NCI-H2081 (cell line): ENCODE data around the gene DDX24.
A peak's percentile ranks its signal among the peaks of the same experiment; 100 is the strongest.

ENCODE experiments used
- DNase-seq, 2 experiments: peaks; one replicate each; lab custom pipeline; 2025; lab: John Stamatoyannopoulos, UW

The DDX24 gene

GRCh38 chr14:94113908-94114588, 33.0 kb upstream of the DDX24 start:
- no peak for DNase-seq

GRCh38 chr14:94113490-94113889, 32.5 kb upstream of the DDX24 start:
- no peak for DNase-seq

DNA sequence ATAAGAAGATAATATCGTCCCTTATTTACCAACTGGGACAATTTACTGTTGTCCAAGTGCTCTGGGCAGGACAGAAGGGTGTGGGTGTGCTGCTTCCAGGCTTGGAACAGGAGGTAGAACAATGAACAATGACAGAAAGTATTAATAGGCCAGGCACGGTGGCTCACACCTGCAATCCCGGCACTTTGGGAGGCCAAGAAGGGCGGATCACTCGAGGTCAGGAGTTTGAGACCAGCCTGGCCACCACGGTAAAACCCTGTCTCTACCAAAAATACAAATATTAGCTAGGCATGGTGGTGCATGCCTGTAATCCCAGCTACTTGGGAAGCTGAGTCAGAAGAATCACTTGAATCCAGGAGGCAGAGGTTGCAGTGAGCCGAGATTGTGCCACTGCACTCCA, 32.1 kb upstream of the DDX24 start:
- DNase-seq = no peak

DNA sequence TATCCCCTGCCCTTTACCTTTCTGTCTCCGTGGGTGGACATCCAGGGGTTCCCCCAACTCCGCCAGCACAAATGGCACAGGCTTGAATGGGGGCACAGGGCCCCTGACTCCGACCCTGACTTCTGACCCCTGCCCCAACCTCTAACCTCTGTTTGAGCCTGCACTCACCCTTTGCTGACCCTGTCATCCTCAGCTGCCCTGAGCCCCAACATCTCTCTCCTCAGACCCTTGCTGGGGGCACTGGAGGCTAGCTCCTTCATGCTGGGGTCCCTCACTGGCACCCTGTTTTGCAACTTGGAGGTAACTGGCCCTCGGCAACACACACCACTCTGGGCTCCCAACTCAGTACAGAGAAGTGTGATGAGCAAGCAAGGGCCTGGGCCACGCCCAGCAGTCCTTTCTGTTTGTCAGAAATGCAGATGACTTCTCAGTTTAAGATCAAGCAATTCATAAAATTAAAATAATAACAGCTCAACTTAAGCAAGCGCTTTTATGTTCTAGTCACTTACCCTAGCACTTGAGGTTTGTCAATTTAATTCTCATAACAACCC, 31.6 kb upstream of the DDX24 start:
- no peak for DNase-seq

DNA sequence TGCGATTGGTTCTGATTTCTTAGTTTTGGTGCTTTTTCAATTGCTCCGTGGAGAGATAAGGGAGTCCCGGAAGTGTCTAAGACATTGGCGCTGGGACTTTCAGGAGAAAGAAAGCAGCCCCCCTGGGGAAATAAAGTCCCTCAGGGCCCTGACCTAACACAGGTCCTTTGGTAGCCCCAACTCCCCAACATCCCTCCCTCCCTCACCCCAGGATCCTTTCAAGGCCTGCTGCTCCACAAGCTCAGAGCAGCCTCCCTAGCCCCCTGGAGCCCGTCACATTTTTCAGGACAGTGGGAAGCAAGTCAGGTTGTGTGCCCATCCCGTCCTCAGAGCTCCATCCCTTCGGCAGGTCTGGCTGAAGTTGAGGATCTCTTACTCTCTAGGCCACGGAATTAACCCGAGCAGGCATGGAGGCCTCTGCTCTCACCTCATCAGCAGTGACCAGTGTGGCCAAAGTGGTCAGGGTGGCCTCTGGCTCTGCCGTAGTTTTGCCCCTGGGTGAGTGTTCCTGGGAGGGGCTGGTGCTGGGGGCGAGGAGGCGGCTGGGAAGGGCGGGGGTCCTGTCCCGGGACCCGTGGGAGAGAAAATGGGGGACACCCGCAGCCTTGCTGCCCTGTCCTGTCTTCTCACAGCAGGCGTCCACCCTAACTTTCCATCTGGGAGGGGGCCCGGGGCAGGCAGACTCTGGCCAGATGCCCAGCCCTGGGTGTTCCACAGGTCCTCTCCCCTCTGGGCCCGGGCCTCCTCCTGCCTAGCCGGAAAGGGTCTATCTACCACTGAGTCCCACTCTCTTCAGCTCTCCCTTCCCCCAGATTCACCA, 30.5 kb upstream of the DDX24 start:
- DNase-seq = no peak

- DNase-seq = no peak
Observed at GRCh38 chr14:94110552-94111181, 29.7 kb upstream of the DDX24 start, which contains the start of gene IFI27. Gene IFI27 (plus strand): TSS chr14:94110736.

GRCh38 chr14:94109915-94110250, 28.9 kb upstream of the DDX24 start:
- no peak for DNase-seq

- DNase-seq = no peak
Observed at GRCh38 chr14:94104731-94105130, 23.7 kb upstream of the DDX24 start.

DNA sequence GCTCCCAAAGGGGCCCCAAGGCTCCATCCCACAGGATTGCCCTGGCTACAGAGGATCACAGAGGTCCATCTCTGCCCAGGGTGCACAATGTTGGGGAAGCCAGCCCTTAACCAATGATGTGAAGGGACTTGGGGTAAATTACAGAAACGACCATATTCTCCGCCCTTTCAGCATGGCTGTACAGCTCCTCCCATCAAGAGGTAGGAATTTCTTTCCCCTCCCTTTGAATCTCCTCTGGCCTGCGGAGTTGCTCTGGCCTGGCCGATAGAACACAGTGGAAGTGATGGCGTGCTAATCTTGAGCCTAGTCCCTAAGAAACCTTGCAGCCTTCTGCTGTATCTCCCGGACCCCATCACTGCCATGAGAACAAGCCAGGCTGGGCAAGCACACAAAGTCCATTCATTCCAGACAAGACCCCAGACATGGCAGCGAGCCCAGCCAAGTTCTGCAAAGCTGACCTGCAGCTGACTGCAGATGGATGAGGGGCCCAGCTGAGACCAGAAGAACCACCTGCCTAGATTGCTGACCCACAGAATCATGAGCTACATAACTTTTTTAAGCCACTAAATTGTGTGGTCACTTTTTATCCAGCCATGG, 22.6 kb upstream of the DDX24 start:
- DNase-seq = no peak

GRCh38 chr14:94102768-94103482, 21.9 kb upstream of the DDX24 start:
- DNase-seq = no peak

DNA sequence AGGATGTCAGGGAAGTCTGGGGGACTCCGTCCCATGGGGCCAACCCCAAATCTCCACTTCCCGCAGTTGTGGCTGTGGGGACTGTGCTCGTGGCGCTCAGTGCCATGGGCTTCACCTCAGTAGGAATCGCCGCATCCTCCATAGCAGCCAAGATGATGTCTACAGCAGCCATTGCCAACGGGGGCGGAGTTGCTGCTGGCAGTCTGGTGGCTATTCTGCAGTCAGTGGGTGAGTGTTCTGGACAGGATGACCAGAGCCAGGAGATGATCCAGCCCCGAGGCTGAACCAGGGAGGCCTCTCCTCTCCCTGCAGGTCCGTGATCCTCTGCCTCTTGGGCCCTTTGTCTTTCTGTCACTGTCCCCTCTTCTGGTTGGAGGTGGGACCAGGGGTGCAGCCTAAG, 20.7 kb upstream of the DDX24 start:
- no peak for DNase-seq

DNA sequence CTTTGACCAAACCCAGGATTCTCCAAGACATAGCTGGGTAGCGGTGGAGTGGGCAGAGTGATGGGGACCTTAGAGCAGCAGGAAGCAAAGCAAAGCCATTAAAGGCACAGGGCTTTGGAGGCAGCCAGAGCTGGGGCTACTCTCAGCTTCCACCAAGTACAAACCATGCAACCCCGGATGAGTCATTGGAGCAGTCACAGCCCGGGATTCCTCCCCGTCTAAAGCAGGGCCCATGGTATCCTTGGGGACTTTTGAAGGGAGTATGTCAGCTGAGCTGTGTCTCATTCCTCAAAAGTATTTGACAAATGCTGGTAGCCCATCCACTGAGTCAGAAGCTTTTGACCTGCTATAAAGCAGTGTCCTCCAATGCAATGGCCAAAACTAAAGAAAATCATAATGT, 19.8 kb upstream of the DDX24 start:
- DNase-seq = no peak

DNA sequence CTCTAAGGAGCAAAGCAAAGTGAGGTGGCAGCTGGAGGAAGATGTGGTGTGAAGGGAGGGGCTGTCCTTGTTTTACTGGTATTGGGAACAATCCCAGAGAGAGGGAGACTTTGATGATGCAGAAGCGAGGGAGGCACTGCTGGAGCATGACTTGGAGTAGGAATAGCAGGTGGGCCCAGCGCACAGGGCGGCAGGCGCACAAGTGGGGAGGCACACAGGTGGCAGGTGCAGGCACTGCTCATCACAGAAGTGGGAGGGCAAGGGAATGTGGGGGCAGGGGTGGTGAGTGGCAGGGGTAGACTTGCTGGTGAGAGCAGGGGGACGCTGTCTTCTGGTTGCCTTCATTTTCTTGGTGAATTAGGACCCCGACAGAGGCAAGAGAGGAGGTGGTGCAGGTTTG, 18.0 kb upstream of the DDX24 start:
- DNase-seq = no peak

DNA sequence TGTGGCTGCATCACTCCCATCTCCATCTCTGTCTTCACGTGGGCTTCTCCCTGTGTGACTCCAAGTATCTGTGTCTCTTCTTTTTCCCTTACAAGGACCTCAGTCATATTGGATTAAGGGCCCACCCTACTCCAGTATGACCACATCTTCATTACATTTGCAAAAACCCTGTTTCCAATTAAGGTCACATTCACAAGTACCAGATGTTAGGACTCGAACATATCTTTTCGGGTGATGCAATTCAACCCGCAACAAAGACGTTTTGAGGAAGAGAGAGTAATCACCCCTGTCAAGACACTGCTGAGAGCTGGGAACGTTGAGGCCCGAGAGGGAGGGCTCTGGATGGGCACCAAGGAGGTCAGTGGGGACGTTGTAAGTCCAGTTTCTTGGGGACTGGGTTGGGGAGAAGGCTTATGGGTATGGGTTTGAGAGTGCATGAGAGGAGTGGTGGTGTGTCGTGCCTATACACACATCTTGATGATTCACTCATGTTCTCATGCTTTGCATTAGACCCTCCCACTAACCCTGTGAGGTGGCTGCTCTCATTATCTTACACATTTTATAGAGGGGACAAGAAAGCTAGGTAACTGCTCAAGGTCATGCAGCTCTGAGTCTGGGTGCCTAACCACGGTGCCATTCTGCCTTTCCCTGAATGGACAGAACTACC, 17.5 kb upstream of the DDX24 start:
- DNase-seq = no peak

- DNase-seq = no peak
Observed at GRCh38 chr14:94097091-94097490, 16.1 kb upstream of the DDX24 start.

DNA sequence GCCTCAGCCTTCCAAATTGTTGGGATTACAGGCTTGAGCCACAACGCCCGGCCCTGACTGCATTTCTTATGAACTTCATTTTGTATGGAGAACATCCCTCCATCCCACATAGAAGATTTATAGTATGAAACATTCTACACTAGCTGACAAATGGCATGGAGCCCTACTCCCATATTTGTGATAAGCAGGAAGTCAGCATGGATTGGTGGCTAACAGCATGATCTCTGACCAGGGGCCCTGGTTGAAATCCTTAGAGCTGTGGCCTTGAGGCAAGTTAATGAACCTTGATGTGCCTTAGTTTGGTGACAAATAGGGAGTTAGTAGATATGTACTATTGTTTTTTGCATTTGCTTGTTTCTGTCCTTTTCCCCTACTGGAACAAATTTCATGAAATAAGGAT, 12.4 kb upstream of the DDX24 start:
- no peak for DNase-seq

GRCh38 chr14:94089479-94089878, 8.5 kb upstream of the DDX24 start:
- DNase-seq = no peak

DNA sequence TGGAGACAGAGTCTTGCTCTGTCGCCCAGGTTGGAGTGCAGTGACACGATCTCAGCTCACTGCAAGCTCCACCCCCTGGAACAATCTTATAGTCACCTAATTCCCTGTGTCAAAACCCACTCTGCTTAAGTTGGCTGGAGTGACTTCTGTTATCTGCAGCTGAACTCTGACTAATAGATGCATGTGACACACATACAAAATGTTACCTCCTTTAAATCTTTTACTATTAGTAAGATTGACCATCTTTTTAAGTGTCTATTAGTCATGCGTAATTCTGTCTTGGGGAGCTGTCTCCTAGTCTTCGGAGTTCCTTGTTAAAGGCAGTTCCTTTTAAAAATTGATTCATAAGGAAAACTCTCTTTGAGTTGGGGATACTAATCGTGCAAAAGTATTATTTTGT, 7.5 kb upstream of the DDX24 start:
- DNase-seq = no peak

DNA sequence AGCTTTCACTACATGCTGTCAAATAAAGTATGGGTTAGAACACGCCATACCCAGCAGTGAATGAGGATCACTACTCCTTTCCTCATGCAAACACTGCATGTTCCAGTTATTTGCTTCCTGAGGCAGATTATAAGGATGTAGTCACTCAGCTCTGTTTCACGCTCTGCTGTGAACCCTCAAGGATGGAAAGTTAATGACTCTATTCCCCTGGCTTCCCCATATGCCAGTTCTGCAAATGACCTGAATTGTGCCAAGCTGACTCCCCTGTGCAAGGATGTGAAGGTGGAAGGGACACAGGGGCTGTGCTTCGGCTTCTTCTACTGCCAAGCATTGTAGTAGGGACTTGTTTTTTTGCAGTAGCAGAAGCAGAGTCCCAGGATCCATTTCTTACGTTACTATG, 6.9 kb upstream of the DDX24 start:
- DNase-seq = no peak

DNA sequence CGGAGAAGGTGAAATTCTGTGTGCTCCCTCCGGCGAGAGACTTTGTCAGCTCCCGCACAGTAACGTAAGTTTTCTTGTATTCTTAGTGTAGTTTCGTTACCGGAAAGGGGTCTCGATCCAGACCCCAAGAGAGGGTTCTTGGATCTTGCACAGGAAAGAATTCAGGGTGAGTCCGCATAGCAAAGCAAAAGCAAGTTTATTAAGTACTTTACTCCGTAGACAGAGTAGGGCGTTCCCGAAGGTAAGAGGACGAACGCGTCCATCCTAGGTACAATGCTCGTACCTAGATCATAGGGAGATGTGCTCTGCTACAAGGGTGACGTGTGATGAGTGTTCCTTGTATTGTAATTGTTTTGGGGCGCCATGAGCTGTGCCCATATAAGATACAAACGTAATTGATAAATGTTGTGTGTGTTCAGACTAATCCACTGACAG, 401 bp upstream of the DDX24 start:
- no peak for DNase-seq

DNA sequence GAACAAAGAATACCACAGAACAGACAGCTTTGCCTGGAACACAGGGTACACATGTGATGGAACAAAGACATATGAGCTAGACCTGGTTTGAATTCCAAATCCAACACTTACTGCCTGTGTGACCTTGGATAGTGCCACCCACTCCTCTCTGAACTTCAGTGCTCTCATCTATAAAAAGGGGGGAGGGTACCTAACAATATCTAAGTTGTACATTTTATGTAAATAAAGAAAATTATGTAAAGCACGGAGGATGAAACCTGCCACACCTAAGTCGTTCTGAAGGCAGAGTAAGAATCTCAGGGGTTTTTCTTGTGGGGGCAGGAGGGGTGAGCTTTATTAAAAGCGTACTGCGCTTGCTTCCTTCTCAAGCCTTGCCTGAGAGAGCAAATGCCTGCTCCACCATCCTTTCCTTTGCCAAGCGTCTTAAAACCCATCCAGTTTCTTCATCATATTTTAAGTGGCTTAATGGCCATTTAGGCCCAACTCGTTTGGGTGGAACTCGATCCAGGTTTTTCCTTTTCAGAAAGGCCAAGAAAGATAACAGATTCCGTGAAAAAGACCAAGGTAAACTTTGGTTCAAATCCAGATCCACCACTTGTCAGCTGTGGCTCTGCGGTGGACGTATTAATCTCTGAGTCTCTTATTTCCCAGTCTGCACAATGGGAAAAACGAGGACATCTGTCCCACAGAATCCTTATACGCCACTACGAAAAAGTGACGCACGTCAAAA, 946 bp downstream of the DDX24 start:
- DNase-seq = peak in 1 of 2 experiments; percentile 27
